A375 (cell line): ENCODE results near the gene REEP1. TPM values are rescaled to one million over a fixed set of nuclear protein-coding genes. Genes with fewer than 3 reads are reported as not detected.

Experiments
- small RNA-seq: library from RNA; depleted of rRNA; stranded (forward); fragments of <200 nt; gene quantifications from one replicate; pipeline ENCODE3, GENCODE V24; 2014
- total RNA-seq: library from RNA; depleted of rRNA; stranded (reverse); fragments of >200 nt; shearing (Covaris generic); gene quantifications from 2 replicates; pipeline ENCODE4 v1.2.3, GENCODE V29; 2014; rRNA removed

REEP1 gene, protein sequence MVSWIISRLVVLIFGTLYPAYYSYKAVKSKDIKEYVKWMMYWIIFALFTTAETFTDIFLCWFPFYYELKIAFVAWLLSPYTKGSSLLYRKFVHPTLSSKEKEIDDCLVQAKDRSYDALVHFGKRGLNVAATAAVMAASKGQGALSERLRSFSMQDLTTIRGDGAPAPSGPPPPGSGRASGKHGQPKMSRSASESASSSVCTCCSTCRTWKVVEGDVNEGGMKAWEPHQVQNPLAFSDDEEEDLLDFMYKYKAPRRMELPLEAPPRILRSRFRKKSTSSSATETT
- 1.3 and 1.4 TPM in 2 replicates for total RNA-seq

DNA sequence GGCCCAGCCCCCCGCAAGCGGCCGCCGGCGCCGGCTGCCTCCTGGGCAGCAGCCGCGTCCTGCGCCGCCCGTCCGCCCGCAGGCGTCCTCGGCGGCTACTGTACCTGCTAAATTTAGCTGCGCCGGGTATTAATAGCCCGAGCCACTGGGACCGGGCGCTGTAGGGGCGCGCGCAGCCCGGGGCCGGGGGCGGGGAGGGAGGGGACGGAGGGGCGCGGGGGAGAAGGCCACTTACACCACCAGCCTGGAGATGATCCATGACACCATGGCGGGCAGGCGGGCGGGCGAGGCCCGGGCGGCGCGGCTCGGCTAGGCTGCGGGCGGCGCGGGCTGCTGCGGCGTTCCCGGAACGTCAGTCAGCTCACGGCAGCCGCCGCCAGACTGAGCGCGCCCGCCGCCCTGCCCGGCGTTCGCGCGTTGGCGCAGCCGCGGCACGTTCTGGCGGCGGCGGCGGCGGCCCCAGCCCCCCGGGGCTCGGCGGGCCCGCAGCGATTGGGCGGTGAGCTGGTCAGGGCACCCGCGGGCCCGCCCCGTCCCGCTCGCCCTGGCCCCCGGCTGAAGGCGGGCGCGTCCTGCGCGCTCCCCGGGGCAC, at the start of gene REEP1:
REEP1 (minus strand) TSS at position 383 of the 592 bp plus-strand sequence; CDS start at position 267, 116 bp downstream.

GRCh38 chr2:86195055-86195807, 142.2 kb downstream of the REEP1 start, which contains the start of gene IMMT:
Gene IMMT, minus strand, starts transcription at chr2:86195462. Its CDS starts 80 bp downstream, at chr2:86195382.

Small RNA genes lying within 50 kb of the gene (small RNA-seq; reads per million reads assigned to genes)
- gene MIR4779 (not detected), gene RF00096 (0.29 reads per million), gene RF00413 (not detected)

Other genes starting within 250 kb of the REEP1 start
- 15.1 and 17.3 TPM in 2 replicates for gene POLR1A, start 231.7 kb downstream of the REEP1 start, total RNA-seq
- 55.8 and 77.4 TPM in 2 replicates for gene PTCD3, start 231.4 kb downstream of the REEP1 start, total RNA-seq
- 132 and 144 TPM in 2 replicates for gene IMMT, start 142.2 kb downstream of the REEP1 start, total RNA-seq
- 38.2 and 59.4 TPM in 2 replicates for gene MRPL35, start 138.2 kb downstream of the REEP1 start, total RNA-seq
- gene KDM3A, start 103.7 kb upstream of the REEP1 start, total RNA-seq = 53.5 and 59.5 TPM in 2 replicates
- 62.5 and 69.1 TPM in 2 replicates for gene CHMP3, start 225.8 kb upstream of the REEP1 start, total RNA-seq